GM12878 (cell line): ENCODE data around the gene VEGFB. TPM values are rescaled to one million over a fixed set of nuclear protein-coding genes. Genes with fewer than 3 reads are reported as not detected.

ENCODE experiments used
- BACH1 ChIP-seq: fragments of 450-650 bp; IDR thresholded peaks from 2 replicates; pipeline ENCODE4 v1.6.1; 2017; ENCODE audit warnings: mild to moderate bottlenecking, borderline replicate concordance
- BRCA1 ChIP-seq: IDR thresholded peaks from 2 replicates; pipeline ENCODE4 v1.6.1; 2011; ENCODE audit warnings: low read depth, low read length, improper control_type of control experiment
- CHD4 ChIP-seq: fragments of 200-600 bp; sonication (generic); IDR thresholded peaks from 2 replicates; pipeline ENCODE4 v1.6.1; 2016; ENCODE audit warnings: mild to moderate bottlenecking
- CREM ChIP-seq: IDR thresholded peaks from 2 replicates; pipeline ENCODE4 v1.6.1; 2014; ENCODE audit warnings: antibody characterized with exemption, low read depth
- CTCF ChIP-seq, 3 experiments: IDR thresholded peaks in 2 of 3; conservative IDR thresholded peaks in 1 of 3; 2 replicates each; pipeline ENCODE4 v1.5.1; 2011; ENCODE audit warnings: low read depth in 3 of 3, low read length in 3 of 3, mild to moderate bottlenecking in 3 of 3, control low read depth in 2 of 3, moderate library complexity in 2 of 3, inconsistent platforms in 1 of 3, mixed read lengths in 1 of 3; ENCODE audit not compliant: control insufficient read depth in 2 of 3, insufficient read depth in 1 of 3; ENCODE audit errors: extremely low read depth in 1 of 3
- DPF2 ChIP-seq: fragments of 450-650 bp; IDR thresholded peaks from 2 replicates; pipeline ENCODE4 v1.6.1; 2017; ENCODE audit warnings: mild to moderate bottlenecking
- HDGF ChIP-seq: fragments of 450-650 bp; IDR thresholded peaks from 2 replicates; pipeline ENCODE4 v1.6.1; 2016; ENCODE audit warnings: antibody characterized with exemption
- JUND ChIP-seq: IDR thresholded peaks from 2 replicates; pipeline ENCODE4 v1.6.1; 2012; ENCODE audit warnings: low read depth, mild to moderate bottlenecking, low read length, improper control_type of control experiment, moderate library complexity
- MEF2A ChIP-seq: IDR thresholded peaks from 2 replicates; pipeline ENCODE4 v1.6.1; 2011; ENCODE audit warnings: low read depth, mild to moderate bottlenecking, low read length, moderate library complexity; ENCODE audit not compliant: insufficient read depth
- MYC ChIP-seq: IDR thresholded peaks from 2 replicates; pipeline ENCODE4 v1.6.1; 2011; ENCODE audit warnings: mild to moderate bottlenecking, low read length, moderate library complexity, inconsistent platforms; ENCODE audit not compliant: insufficient read depth, insufficient replicate concordance, insufficient read length, severe bottlenecking
- NFIC ChIP-seq: IDR thresholded peaks from 2 replicates; pipeline ENCODE4 v1.6.1; 2012; ENCODE audit warnings: low read depth, mild to moderate bottlenecking, inconsistent platforms, low read length, moderate library complexity
- NFYA ChIP-seq: IDR thresholded peaks from 2 replicates; pipeline ENCODE4 v1.6.1; 2011; ENCODE audit warnings: low read depth, mild to moderate bottlenecking, low read length, improper control_type of control experiment, borderline replicate concordance
- PAX8 ChIP-seq: fragments of 450-650 bp; IDR thresholded peaks from 2 replicates; pipeline ENCODE4 v1.6.1; 2017; ENCODE audit warnings: mild to moderate bottlenecking, moderate library complexity
- RAD21 ChIP-seq: IDR thresholded peaks from 2 replicates; pipeline ENCODE4 v1.6.1; 2011; ENCODE audit warnings: mild to moderate bottlenecking, low read depth, low read length, moderate library complexity; ENCODE audit not compliant: insufficient read depth
- RELA ChIP-seq: fragments of 450-650 bp; IDR thresholded peaks from 2 replicates; pipeline ENCODE4 v1.8.0; 2014; ENCODE audit warnings: borderline replicate concordance; ENCODE audit not compliant: partially characterized antibody
- SMARCA5 ChIP-seq: fragments of 450-650 bp; IDR thresholded peaks from 2 replicates; pipeline ENCODE4 v1.6.1; 2017; ENCODE audit warnings: mild to moderate bottlenecking
- SP1 ChIP-seq: IDR thresholded peaks from one replicate; pipeline ENCODE4 v1.6.1; 2011; ENCODE audit warnings: low read depth, low read length
- STAT1 ChIP-seq: fragments of 450-650 bp; conservative IDR thresholded peaks from 2 replicates; pipeline ENCODE4 v1.6.1; 2014; ENCODE audit warnings: antibody characterized with exemption, mild to moderate bottlenecking
- SUZ12 ChIP-seq: fragments of 200-600 bp; sonication (generic); IDR thresholded peaks from one replicate; pipeline ENCODE4 v1.6.1; 2018; ENCODE audit warnings: antibody characterized with exemption, mild to moderate bottlenecking; ENCODE audit not compliant: unreplicated experiment
- TCF12 ChIP-seq: IDR thresholded peaks from 2 replicates; pipeline ENCODE4 v1.6.1; 2011; ENCODE audit warnings: low read depth, mild to moderate bottlenecking, low read length
- TCF7 ChIP-seq: IDR thresholded peaks from 2 replicates; pipeline ENCODE4 v1.6.1; 2014; ENCODE audit warnings: antibody characterized with exemption, borderline replicate concordance
- ZNF622 ChIP-seq: fragments of 450-650 bp; IDR thresholded peaks from 2 replicates; pipeline ENCODE4 v1.6.1; 2017; ENCODE audit warnings: mild to moderate bottlenecking, inconsistent platforms
- polyA plus RNA-seq, 11 experiments: library from polyadenylated mRNA; depleted of rRNA in 4 of 11; unstranded in 6 of 11; stranded (reverse) in 5 of 11; fragments of >200 nt; fragmentation: Nextera tagmentation in 4 of 11; fragmentation: Illumina TruSeq in 1 of 11; extraction: Ambion mirVana in 4 of 11; extraction: Trizol in 1 of 11; gene quantifications; 1 replicate in 1 of 11; 2 replicates in 10 of 11; pipeline versions ENCODE4 v1.2.1 to v1.2.3, GENCODE V29; 2011 to 2016; ENCODE audit warnings: inconsistent platforms in 2 of 11, missing spikeins in 2 of 11, low read depth in 1 of 11
- total RNA-seq, 4 experiments: library from RNA; depleted of rRNA in 3 of 4; stranded (reverse); fragments of >200 nt in 3 of 4; fragmentation: Illumina TruSeq in 1 of 4; extraction: Trizol in 1 of 4; gene quantifications; 2 replicates each; pipeline versions ENCODE4 v1.2.1 to v1.2.3, GENCODE V29; 2013 to 2021
- TF ChIP-seq, protein P1 (sequence below): IDR thresholded peaks from 2 replicates; pipeline ENCODE4 v1.6.1; 2011; ENCODE audit warnings: borderline replicate concordance, low read depth, mild to moderate bottlenecking, moderate library complexity, mixed read lengths, low read length; ENCODE audit not compliant: insufficient read depth; ENCODE audit errors: extremely low read length
- TF ChIP-seq, protein P2 (sequence below): fragments of 450-650 bp; IDR thresholded peaks from 2 replicates; pipeline ENCODE4 v1.6.1; 2016; ENCODE audit warnings: mild to moderate bottlenecking, moderate library complexity, borderline replicate concordance

Gene VEGFB
- total and polyA plus RNA-seq, 10 of the 15 experiments (the other 5 are each of a cell fraction or from before 2014, with no cell fraction given): 7.0 to 75.8 (median 20.3) TPM

- TF ChIP-seq CTCF (IDR thresholded peaks at IDR 0.05 in 2 of 3, conservative IDR thresholded peaks at IDR 0.05 in 1 of 3; ENCODE audit: control insufficient read depth in 2 of 3, extremely low read depth in 1 of 3, insufficient read depth in 1 of 3, low read depth in 3 of 3, low read length in 3 of 3) (0 out of 6 replicates have a peak, but pooled peaks of 1 of the 3 experiments have one; percentile 6), DPF2 (0 out of 2 replicates have a peak, but pooled peaks have one; percentile 43), NFIC (no peak), SUZ12 (no peak), HDGF (peak; percentile 66; the same call in 1 of the 2 replicates), MYC (no peak), BRCA1 (no peak), STAT1 (0 out of 2 replicates have a peak, but pooled peaks have one; percentile 48), ZNF622 (no peak), MEF2A (no peak), CREM (0 out of 2 replicates have a peak, but pooled peaks have one; percentile 46), RELA (no peak), SMARCA5 (no peak), RAD21 (no peak), PAX8 (no peak), BACH1 (peak; percentile 26; the same call in 1 of the 2 replicates), JUND (no peak), CHD4 (no peak), TCF7 (no peak), TCF12 (peak; percentile 38; the same call in 1 of the 2 replicates), NFYA (no peak), SP1 (peak; percentile 41)
- TF ChIP-seq, protein P1, sequence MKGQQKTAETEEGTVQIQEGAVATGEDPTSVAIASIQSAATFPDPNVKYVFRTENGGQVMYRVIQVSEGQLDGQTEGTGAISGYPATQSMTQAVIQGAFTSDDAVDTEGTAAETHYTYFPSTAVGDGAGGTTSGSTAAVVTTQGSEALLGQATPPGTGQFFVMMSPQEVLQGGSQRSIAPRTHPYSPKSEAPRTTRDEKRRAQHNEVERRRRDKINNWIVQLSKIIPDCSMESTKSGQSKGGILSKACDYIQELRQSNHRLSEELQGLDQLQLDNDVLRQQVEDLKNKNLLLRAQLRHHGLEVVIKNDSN: no peak
- TF ChIP-seq, protein P2, sequence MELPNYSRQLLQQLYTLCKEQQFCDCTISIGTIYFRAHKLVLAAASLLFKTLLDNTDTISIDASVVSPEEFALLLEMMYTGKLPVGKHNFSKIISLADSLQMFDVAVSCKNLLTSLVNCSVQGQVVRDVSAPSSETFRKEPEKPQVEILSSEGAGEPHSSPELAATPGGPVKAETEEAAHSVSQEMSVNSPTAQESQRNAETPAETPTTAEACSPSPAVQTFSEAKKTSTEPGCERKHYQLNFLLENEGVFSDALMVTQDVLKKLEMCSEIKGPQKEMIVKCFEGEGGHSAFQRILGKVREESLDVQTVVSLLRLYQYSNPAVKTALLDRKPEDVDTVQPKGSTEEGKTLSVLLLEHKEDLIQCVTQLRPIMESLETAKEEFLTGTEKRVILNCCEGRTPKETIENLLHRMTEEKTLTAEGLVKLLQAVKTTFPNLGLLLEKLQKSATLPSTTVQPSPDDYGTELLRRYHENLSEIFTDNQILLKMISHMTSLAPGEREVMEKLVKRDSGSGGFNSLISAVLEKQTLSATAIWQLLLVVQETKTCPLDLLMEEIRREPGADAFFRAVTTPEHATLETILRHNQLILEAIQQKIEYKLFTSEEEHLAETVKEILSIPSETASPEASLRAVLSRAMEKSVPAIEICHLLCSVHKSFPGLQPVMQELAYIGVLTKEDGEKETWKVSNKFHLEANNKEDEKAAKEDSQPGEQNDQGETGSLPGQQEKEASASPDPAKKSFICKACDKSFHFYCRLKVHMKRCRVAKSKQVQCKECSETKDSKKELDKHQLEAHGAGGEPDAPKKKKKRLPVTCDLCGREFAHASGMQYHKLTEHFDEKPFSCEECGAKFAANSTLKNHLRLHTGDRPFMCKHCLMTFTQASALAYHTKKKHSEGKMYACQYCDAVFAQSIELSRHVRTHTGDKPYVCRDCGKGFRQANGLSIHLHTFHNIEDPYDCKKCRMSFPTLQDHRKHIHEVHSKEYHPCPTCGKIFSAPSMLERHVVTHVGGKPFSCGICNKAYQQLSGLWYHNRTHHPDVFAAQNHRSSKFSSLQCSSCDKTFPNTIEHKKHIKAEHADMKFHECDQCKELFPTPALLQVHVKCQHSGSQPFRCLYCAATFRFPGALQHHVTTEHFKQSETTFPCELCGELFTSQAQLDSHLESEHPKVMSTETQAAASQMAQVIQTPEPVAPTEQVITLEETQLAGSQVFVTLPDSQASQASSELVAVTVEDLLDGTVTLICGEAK: 0 out of 2 replicates have a peak, but pooled peaks have one; percentile 35
Observed at GRCh38 chr11:64246871-64247728, 12.7 kb downstream of the VEGFB start, which contains the start of gene PPP1R14B (continued).
